DND-41 (cell line): ENCODE results near the gene TSC22D2.

Source experiments
- CTCF ChIP-seq: IDR thresholded peaks from 2 replicates; pipeline ENCODE4 v1.5.1; 2012; ENCODE audit warnings: borderline replicate concordance, low read length, moderate library complexity, mild to moderate bottlenecking; ENCODE audit not compliant: poor library complexity, severe bottlenecking; ENCODE audit errors: extremely low read depth
- EZH2 ChIP-seq: IDR thresholded peaks from 3 replicates; pipeline ENCODE4 v1.6.1; 2012; ENCODE audit warnings: borderline replicate concordance, low read depth, mild to moderate bottlenecking, moderate library complexity, low read length, inconsistent platforms; ENCODE audit not compliant: severe bottlenecking

DNA sequence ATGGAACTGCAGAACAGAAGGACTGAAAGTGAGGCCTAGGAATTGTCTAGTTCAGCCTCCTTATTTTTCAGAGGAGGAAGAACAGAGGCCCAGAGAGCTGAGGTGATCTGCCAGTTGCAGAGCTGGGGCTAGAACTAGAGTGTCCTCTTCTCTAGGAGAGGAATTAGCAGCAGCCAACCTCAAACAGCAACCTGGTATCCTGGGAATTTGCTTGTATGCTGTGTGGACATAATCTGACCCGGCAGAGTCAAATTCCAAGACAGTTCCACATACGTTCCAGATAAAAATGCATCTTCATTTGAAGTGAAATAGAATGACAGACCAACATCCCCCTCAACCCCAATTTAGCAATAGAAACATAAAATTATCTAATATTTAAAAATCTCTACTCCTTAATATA is 13.5 kb upstream of the TSC22D2 start:
- no peak for TF ChIP-seq CTCF
- TF ChIP-seq EZH2, result no peak
